K562 (cell line): ENCODE measurements around the gene AGPAT4. TPM values are rescaled to one million over a fixed set of nuclear protein-coding genes. Genes with fewer than 3 reads are reported as not detected.
A peak's percentile ranks its signal among the peaks of the same experiment; 100 is the strongest.

Experiments used
- BRD4 ChIP-seq: fragments of 200-600 bp; sonication (generic); IDR thresholded peaks from 2 replicates; pipeline ENCODE4 v1.6.1; 2017; ENCODE audit warnings: inconsistent platforms
- CAMTA2 ChIP-seq: fragments of 250-450 bp; sonication (Bioruptor Pico); conservative IDR thresholded peaks from 2 replicates; pipeline ENCODE4 v1.5.1; 2022
- GMEB1 ChIP-seq: fragments of 250-450 bp; sonication (Bioruptor Pico); IDR thresholded peaks from 2 replicates; pipeline ENCODE4 v1.4.0; 2020; ENCODE audit warnings: mild to moderate bottlenecking
- GTF2A2 ChIP-seq: IDR thresholded peaks from 2 replicates; pipeline ENCODE4 v1.6.1; 2016; ENCODE audit warnings: mild to moderate bottlenecking, missing genetic modification characterization, missing compliant biosample characterization
- HDAC8 ChIP-seq: fragments of 450-650 bp; IDR thresholded peaks from 2 replicates; pipeline ENCODE4 v1.6.1; 2016; ENCODE audit warnings: mild to moderate bottlenecking, missing genetic modification characterization, moderate library complexity, missing compliant biosample characterization
- HNRNPH1 ChIP-seq: fragments of 200-400 bp; formaldehyde crosslinking; optimal IDR thresholded peaks from 2 replicates; pipeline ENCODE3; 2017; ENCODE audit warnings: low read depth, mild to moderate bottlenecking, low read length, moderate library complexity
- ZNF609 ChIP-seq: sonication (generic); formaldehyde crosslinking; IDR thresholded peaks from 2 replicates; pipeline ENCODE4 v1.8.1; 2023; ENCODE audit warnings: missing genetic modification reagents, mild to moderate bottlenecking, borderline replicate concordance
- polyA plus RNA-seq, 8 experiments: library from polyadenylated mRNA; depleted of rRNA in 4 of 8; stranded (reverse) in 5 of 8; unstranded in 3 of 8; fragments of >200 nt; fragmentation: Nextera tagmentation in 2 of 8; fragmentation: Illumina TruSeq in 1 of 8; extraction: Ambion mirVana in 2 of 8; extraction: Trizol in 1 of 8; gene quantifications; 2 replicates each; pipeline versions ENCODE4 v1.2.1 to v1.2.3, GENCODE V29; 2011 to 2014; ENCODE audit warnings: inconsistent platforms in 1 of 8, missing spikeins in 1 of 8
- total RNA-seq, 7 experiments: library from RNA; depleted of rRNA in 6 of 7; stranded (reverse); fragments of >200 nt in 6 of 7; fragmentation: Illumina TruSeq in 2 of 7; extraction: Trizol in 2 of 7; gene quantifications; 2 replicates each; pipeline versions ENCODE4 v1.2.1 to v1.2.3, GENCODE V29; 2011 to 2021; ENCODE audit warnings: low replicate concordance in 1 of 7
- TF ChIP-seq, protein P1 (sequence below): fragments of 150-350 bp; conservative IDR thresholded peaks from 2 replicates; pipeline ENCODE4 v1.6.1; 2014; ENCODE audit warnings: low read length

The AGPAT4 gene
- total and polyA plus RNA-seq, 9 of the 15 experiments (the other 6 are each of a cell fraction or from before 2014, with no cell fraction given), result 2.2 to 15.0 (median 5.7) TPM

GRCh38 chr6:161210857-161211256 lies 63.0 kb downstream of the AGPAT4 start (continued):
- no peak for TF ChIP-seq BRD4
- TF ChIP-seq HNRNPH1, result no peak
- peak; percentile 53 for TF ChIP-seq GMEB1
- no peak for TF ChIP-seq ZNF609 (CRISPR knock-in tag)
- peak; percentile 84; the same call in 1 of the 2 replicates for TF ChIP-seq HDAC8 (tag)
- TF ChIP-seq CAMTA2 (CRISPR knock-in tag), result no peak
- TF ChIP-seq GTF2A2, result peak; percentile 95
- TF ChIP-seq, protein P1, sequence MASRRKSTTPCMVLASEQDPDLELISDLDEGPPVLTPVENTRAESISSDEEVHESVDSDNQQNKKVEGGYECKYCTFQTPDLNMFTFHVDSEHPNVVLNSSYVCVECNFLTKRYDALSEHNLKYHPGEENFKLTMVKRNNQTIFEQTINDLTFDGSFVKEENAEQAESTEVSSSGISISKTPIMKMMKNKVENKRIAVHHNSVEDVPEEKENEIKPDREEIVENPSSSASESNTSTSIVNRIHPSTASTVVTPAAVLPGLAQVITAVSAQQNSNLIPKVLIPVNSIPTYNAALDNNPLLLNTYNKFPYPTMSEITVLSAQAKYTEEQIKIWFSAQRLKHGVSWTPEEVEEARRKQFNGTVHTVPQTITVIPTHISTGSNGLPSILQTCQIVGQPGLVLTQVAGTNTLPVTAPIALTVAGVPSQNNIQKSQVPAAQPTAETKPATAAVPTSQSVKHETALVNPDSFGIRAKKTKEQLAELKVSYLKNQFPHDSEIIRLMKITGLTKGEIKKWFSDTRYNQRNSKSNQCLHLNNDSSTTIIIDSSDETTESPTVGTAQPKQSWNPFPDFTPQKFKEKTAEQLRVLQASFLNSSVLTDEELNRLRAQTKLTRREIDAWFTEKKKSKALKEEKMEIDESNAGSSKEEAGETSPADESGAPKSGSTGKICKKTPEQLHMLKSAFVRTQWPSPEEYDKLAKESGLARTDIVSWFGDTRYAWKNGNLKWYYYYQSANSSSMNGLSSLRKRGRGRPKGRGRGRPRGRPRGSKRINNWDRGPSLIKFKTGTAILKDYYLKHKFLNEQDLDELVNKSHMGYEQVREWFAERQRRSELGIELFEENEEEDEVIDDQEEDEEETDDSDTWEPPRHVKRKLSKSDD, result no peak
- TF ChIP-seq, all 486 proteins: peak for 83
